Mesenchymal stem cell (in vitro differentiated cells and primary cell): ENCODE measurements around the gene PGGHG.
A peak's percentile ranks its signal among the peaks of the same experiment; 100 is the strongest.
"Not testable (repeated sequence)": the region's sequence is repeated elsewhere in the genome, so short reads cannot be mapped to it uniquely, and the experiment has no call there.

Experiments
- DNase-seq: peaks from one replicate; pipeline ENCODE4 v3.0.0-alpha.2; 2013
- H2AFZ ChIP-seq: one replicate; pipeline ENCODE4 v1.6.1; 2013; ENCODE audit warnings: low read depth, mild to moderate bottlenecking, control low read depth, inconsistent platforms, low read length, moderate library complexity
- H2AK5ac ChIP-seq: 2 replicates; pipeline ENCODE4 v1.6.1; 2013; ENCODE audit warnings: low read length, moderate library complexity, mild to moderate bottlenecking, inconsistent platforms; ENCODE audit not compliant: severe bottlenecking
- H2BK120ac ChIP-seq: one replicate; pipeline ENCODE4 v1.6.1; 2013; ENCODE audit warnings: low read depth, mild to moderate bottlenecking, inconsistent platforms, low read length, moderate library complexity
- H2BK12ac ChIP-seq, 2 experiments: one replicate each; pipeline ENCODE4 v1.6.1; 2013; ENCODE audit warnings: inconsistent platforms in 2 of 2, low read length in 2 of 2, mild to moderate bottlenecking in 2 of 2, moderate library complexity in 2 of 2, control low read depth in 1 of 2
- H2BK15ac ChIP-seq: one replicate; pipeline ENCODE4 v1.6.1; 2013; ENCODE audit warnings: mild to moderate bottlenecking, low read depth, inconsistent platforms; ENCODE audit not compliant: poor library complexity, severe bottlenecking
- H2BK5ac ChIP-seq: 2 replicates; pipeline ENCODE4 v1.6.1; 2013; ENCODE audit warnings: low read depth, mild to moderate bottlenecking, low read length, control low read depth, inconsistent platforms; ENCODE audit not compliant: poor library complexity, severe bottlenecking
- H3K14ac ChIP-seq, 2 experiments: one replicate each; pipeline ENCODE4 v1.6.1; 2013; ENCODE audit warnings: inconsistent platforms in 2 of 2, low read length in 2 of 2, control low read depth in 1 of 2, mild to moderate bottlenecking in 1 of 2, moderate library complexity in 1 of 2
- H3K18ac ChIP-seq, 2 experiments: one replicate each; pipeline ENCODE4 v1.6.1; 2013; ENCODE audit warnings: inconsistent platforms in 2 of 2, low read length in 2 of 2, control low read depth in 1 of 2, low read depth in 1 of 2, mild to moderate bottlenecking in 1 of 2
- H3K23ac ChIP-seq, 2 experiments: one replicate each; pipeline ENCODE4 v1.6.1; 2013; ENCODE audit warnings: inconsistent platforms in 2 of 2, low read length in 2 of 2, mild to moderate bottlenecking in 2 of 2, moderate library complexity in 2 of 2, control low read depth in 1 of 2
- H3K27ac ChIP-seq: 2 replicates; pipeline ENCODE4 v1.5.1; 2013; ENCODE audit warnings: mild to moderate bottlenecking, moderate library complexity, low read length, control low read depth, inconsistent platforms; ENCODE audit not compliant: poor library complexity, severe bottlenecking
- H3K27me3 ChIP-seq, 2 experiments: 2 replicates each; pipeline versions ENCODE4 v1.6.1 to v1.7.0; 2013; ENCODE audit warnings: low read length in 2 of 2, mild to moderate bottlenecking in 2 of 2, moderate library complexity in 2 of 2, control low read depth in 1 of 2, inconsistent platforms in 1 of 2; ENCODE audit not compliant: control insufficient read depth in 1 of 2, insufficient read depth in 1 of 2
- H3K36me3 ChIP-seq, 2 experiments: 2 replicates each; pipeline versions ENCODE4 v1.6.1 to v1.7.0; 2013; ENCODE audit warnings: low read length in 2 of 2, control low read depth in 1 of 2, inconsistent platforms in 1 of 2, low read depth in 1 of 2, mild to moderate bottlenecking in 1 of 2; ENCODE audit not compliant: insufficient read depth in 2 of 2, control insufficient read depth in 1 of 2
- H3K4ac ChIP-seq, 2 experiments: one replicate each; pipeline ENCODE4 v1.6.1; 2013; ENCODE audit warnings: inconsistent platforms in 2 of 2, low read length in 2 of 2, mild to moderate bottlenecking in 2 of 2, moderate library complexity in 2 of 2, control low read depth in 1 of 2, low read depth in 1 of 2
- H3K4me1 ChIP-seq: 2 replicates; pipeline ENCODE4 v1.6.1; 2013; ENCODE audit warnings: low read depth, low read length, control low read depth; ENCODE audit not compliant: control insufficient read depth, insufficient read depth
- H3K4me2 ChIP-seq: 2 replicates; pipeline ENCODE4 v1.6.1; 2013; ENCODE audit warnings: low read length, mild to moderate bottlenecking, inconsistent platforms; ENCODE audit not compliant: poor library complexity, severe bottlenecking
- H3K4me3 ChIP-seq, 2 experiments: 2 replicates each; pipeline versions ENCODE4 v1.5.1 to v1.7.0; 2013; ENCODE audit warnings: low read length in 2 of 2, mild to moderate bottlenecking in 2 of 2, control low read depth in 1 of 2, low read depth in 1 of 2; ENCODE audit not compliant: insufficient read depth in 1 of 2
- H3K79me1 ChIP-seq: replicated peaks from 2 replicates; pipeline ENCODE4 v1.6.1; 2013; ENCODE audit warnings: mild to moderate bottlenecking, control low read depth, low read length, inconsistent platforms; ENCODE audit not compliant: poor library complexity, severe bottlenecking
- H3K9ac ChIP-seq: 2 replicates; pipeline ENCODE4 v1.7.0; 2013; ENCODE audit warnings: mild to moderate bottlenecking, low read length, moderate library complexity
- H3K9me3 ChIP-seq: 2 replicates; pipeline ENCODE4 v1.7.0; 2013; ENCODE audit warnings: mild to moderate bottlenecking, low read length; ENCODE audit not compliant: control insufficient read depth
- H4K8ac ChIP-seq: one replicate; pipeline ENCODE4 v1.6.1; 2013; ENCODE audit warnings: inconsistent platforms, mild to moderate bottlenecking, low read length, moderate library complexity
- H4K91ac ChIP-seq: one replicate; pipeline ENCODE4 v1.6.1; 2013; ENCODE audit warnings: mild to moderate bottlenecking, low read length, inconsistent platforms
- WGBS: methylation state at CpG from one replicate; pipeline ENCODE4 v1.1.7; 2013; ENCODE audit warnings: mixed read lengths; 5-methylcytosine and 5-hydroxymethylcytosine counted together

The PGGHG gene

DNA sequence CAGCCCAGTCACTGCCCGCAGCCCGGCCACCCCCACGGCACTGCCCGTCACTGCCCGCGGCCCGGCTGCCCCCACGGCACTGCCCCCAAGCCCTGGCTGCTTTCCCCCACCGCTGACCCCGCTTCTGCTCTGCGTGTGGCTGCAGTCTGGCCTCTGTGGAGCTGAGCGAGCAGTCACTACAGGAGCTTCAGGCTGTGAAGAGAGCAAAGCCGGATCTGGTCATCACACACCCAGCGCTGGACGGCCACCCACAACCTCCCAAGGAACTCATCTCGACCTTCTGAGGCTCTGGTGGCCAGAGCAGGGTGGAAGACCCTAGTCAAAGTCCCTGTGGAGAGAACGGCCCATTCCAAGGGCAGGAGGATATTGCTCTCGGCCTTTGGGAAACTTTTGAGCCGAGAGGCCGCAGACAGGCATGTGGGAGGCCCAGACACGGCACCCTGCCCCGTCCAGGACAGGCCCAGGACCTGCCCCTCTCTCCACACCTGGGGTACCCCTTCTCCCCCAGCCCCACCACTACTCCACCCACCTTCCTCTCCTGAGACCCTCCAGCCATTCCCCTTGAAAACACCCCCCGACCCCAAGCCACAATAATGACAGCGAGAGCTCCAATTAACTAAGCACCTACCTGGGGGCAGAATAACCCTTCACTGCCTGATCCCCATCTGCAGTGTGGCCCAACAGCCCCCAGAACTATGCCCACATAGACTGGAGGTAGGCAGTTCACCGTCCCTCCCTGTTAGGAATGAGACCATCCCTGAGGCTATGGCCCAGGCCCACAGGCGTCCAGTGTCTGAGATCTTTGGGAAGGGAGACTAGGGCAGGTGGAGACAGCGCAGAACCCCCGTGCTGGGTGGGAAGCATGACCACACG is 3.7 kb upstream of the PGGHG start:
- Histone ChIP-seq H2BK12ac (no peak overlapping the region), H3K4ac (no peak overlapping the region), H4K8ac (no peak overlapping the region), H2AK5ac (no peak overlapping the region), H3K4me2 (no peak overlapping the region), H3K23ac (no peak overlapping the region), H2BK5ac (no peak overlapping the region), H3K9ac (no peak overlapping the region), H3K18ac (no peak overlapping the region), H2BK15ac (no peak overlapping the region), H4K91ac (peak overlapping the region; percentile 18), H3K4me1 (peaks cover 21% of the 10 kb centered on the region), H3K27me3 (peaks cover 20 to 74% of the 10 kb centered on the region in 2 experiments), H3K27ac (no peak overlapping the region), H3K14ac (no peak overlapping the region), H2BK120ac (no peak overlapping the region), H3K4me3 (no peak overlapping the region), H2AFZ (no peak overlapping the region), H3K9me3 (no peaks in the 10 kb centered on the region), H3K79me1 (peaks cover 6% of the 10 kb centered on the region), H3K36me3 (peaks cover 0 to 2% of the 10 kb centered on the region in 2 experiments)
- WGBS, result 89% methylated on average over 29 of the region's 29 CpGs
- no peak for DNase-seq

DNA sequence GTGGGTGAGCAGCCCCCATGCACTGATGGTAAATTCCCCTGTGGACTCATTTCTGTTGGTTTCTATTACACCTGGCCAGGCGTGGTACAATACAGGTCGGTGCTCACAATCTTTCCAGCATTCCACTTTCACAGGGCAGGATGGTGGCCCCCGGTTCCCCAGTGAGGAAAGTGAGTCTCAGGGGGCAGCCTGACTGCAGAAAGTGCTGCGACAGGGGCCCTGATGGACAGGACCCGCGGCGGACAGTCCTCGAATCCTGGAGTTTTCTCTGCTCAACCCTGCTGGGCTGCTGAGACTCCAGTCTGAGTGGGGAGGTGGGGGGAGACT is 3.1 kb upstream of the PGGHG start:
- Histone ChIP-seq H2AFZ (no peak overlapping the region), H4K8ac (no peak overlapping the region), H3K23ac (no peak overlapping the region), H2BK120ac (no peak overlapping the region), H2AK5ac (no peak overlapping the region), H3K27ac (no peak overlapping the region), H3K27me3 (peaks cover 20 to 68% of the 10 kb centered on the region in 2 experiments), H2BK12ac (no peak overlapping the region), H3K9ac (no peak overlapping the region), H3K36me3 (peaks cover 0 to 7% of the 10 kb centered on the region in 2 experiments), H3K4me2 (no peak overlapping the region), H4K91ac (no peak overlapping the region), H3K4ac (no peak overlapping the region), H3K18ac (no peak overlapping the region), H3K14ac (no peak overlapping the region), H3K9me3 (no peaks in the 10 kb centered on the region), H3K4me1 (peaks cover 26% of the 10 kb centered on the region), H2BK15ac (no peak overlapping the region), H3K4me3 (no peak overlapping the region), H2BK5ac (no peak overlapping the region), H3K79me1 (peaks cover 8% of the 10 kb centered on the region)
- DNase-seq, result no peak
- 97% methylated on average over 3 of the region's 8 CpGs for WGBS

DNA sequence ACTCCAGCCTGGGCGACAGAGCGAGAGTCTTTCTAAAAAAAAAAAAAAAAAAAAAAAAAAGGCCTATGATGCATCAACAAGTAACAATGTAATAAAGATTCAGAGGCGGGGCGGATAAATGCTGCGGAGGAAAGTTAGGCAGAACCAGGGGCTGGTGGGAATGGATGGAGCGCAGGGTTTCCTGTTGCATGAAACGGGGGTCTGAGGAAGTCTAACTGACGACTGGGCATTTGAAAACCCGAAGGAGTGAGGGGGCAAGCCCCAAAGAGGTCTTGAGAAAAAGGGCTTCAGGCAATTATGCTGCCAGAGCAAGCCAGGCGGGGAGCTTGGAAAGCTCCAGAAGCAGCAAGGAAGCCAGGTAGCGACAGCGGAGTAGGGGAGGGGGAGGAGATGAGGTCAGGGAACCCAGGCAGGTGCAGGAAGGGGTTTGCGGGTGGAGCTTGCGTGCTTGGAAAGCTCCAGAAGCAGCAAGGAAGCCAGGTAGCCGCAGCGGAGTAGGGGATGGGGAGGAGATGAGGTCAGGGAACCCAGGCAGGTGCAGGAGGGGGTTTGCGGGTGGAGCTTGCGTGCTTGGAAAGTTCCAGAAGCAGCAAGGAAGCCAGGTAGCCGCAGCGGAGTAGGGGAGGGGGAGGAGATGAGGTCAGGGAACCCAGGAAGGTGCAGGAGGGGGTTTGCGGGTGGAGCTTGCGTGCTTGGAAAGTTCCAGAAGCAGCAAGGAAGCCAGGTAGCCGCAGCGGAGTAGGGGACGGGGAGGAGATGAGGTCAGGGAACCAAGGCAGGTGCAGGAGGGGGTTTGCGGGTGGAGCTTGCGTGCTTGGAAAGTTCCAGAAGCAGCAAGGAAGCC is 1.7 kb upstream of the PGGHG start:
- not testable (repeated sequence) for H2BK12ac ChIP-seq, H4K8ac ChIP-seq, H2AFZ ChIP-seq, H3K18ac ChIP-seq, H3K4ac ChIP-seq, DNase-seq, H2BK120ac ChIP-seq, H2BK5ac ChIP-seq, H3K79me1 ChIP-seq, H3K4me2 ChIP-seq, H4K91ac ChIP-seq, H3K14ac ChIP-seq, H2AK5ac ChIP-seq, H3K9ac ChIP-seq, H3K9me3 ChIP-seq, H3K4me3 ChIP-seq, H3K23ac ChIP-seq, H3K27ac ChIP-seq, H2BK15ac ChIP-seq
- WGBS, result 93% methylated on average over 25 of the region's 27 CpGs
- Histone ChIP-seq H3K36me3 (peaks cover 0 to 20% of the 10 kb centered on the region in 2 experiments), H3K4me1 (peaks cover 31% of the 10 kb centered on the region), H3K27me3 (peaks cover 11 to 55% of the 10 kb centered on the region in 2 experiments)
